HG03045 (cell line): ENCODE results near the gene DNAH8.
"Not testable (repeated sequence)": the region's sequence is repeated elsewhere in the genome, so short reads cannot be mapped to it uniquely, and the experiment has no call there.

Source experiments
- ATAC-seq: cut with Tn5 transposase; IDR thresholded peaks from one replicate; pipeline ENCODE4 v1.9.1; 2021; ENCODE audit warnings: mild to moderate bottlenecking, moderate library complexity; ENCODE audit not compliant: unreplicated experiment

The DNAH8 gene

GRCh38 chr6:38792356-38792755, 77.2 kb downstream of the DNAH8 start:
- ATAC-seq, result no peak

GRCh38 chr6:38794682-38795081, 79.6 kb downstream of the DNAH8 start:
- ATAC-seq, result no peak

- no peak for ATAC-seq
Measured at GRCh38 chr6:38796006-38796405, 80.9 kb downstream of the DNAH8 start.

GRCh38 chr6:38796437-38796836, 81.3 kb downstream of the DNAH8 start:
- not testable (repeated sequence) for ATAC-seq

GRCh38 chr6:38796850-38797249, 81.7 kb downstream of the DNAH8 start:
- no peak for ATAC-seq

- ATAC-seq, result no peak
Measured at GRCh38 chr6:38797391-38797790, 82.3 kb downstream of the DNAH8 start.

- ATAC-seq, result no peak
Measured at GRCh38 chr6:38799529-38800184, 84.5 kb downstream of the DNAH8 start.

- ATAC-seq, result no peak
Measured at GRCh38 chr6:38801305-38801704, 86.2 kb downstream of the DNAH8 start.

- no peak for ATAC-seq
Measured at GRCh38 chr6:38802497-38802896, 87.4 kb downstream of the DNAH8 start.

GRCh38 chr6:38803129-38803528, 88.0 kb downstream of the DNAH8 start:
- ATAC-seq, result no peak

- ATAC-seq, result no peak
Measured at GRCh38 chr6:38804358-38804757, 89.2 kb downstream of the DNAH8 start.

- ATAC-seq, result no peak
Measured at GRCh38 chr6:38805127-38805655, 90.1 kb downstream of the DNAH8 start.

GRCh38 chr6:38805692-38806091, 90.6 kb downstream of the DNAH8 start:
- ATAC-seq, result no peak

GRCh38 chr6:38806271-38806670, 91.2 kb downstream of the DNAH8 start:
- no peak for ATAC-seq

GRCh38 chr6:38806833-38807232, 91.7 kb downstream of the DNAH8 start:
- ATAC-seq, result no peak

GRCh38 chr6:38808039-38808438, 92.9 kb downstream of the DNAH8 start:
- ATAC-seq, result no peak

- no peak for ATAC-seq
Measured at GRCh38 chr6:38813041-38813823, 98.1 kb downstream of the DNAH8 start.

GRCh38 chr6:38814761-38815160, 99.7 kb downstream of the DNAH8 start:
- ATAC-seq, result no peak

- ATAC-seq, result no peak
Measured at GRCh38 chr6:38815250-38815649, 100.1 kb downstream of the DNAH8 start.

GRCh38 chr6:38818691-38819090, 103.6 kb downstream of the DNAH8 start:
- no peak for ATAC-seq

- no peak for ATAC-seq
Measured at GRCh38 chr6:38822963-38823362, 107.9 kb downstream of the DNAH8 start.

- ATAC-seq, result no peak
Measured at GRCh38 chr6:38824243-38824894, 109.3 kb downstream of the DNAH8 start.
